Activated gamma-delta T cell treated with anti-CD3 and anti-CD28 coated beads, Interleukin-2, amount 50 U/mL, for 16 hours (primary cell): ENCODE measurements around the gene ARL4A.
A peak's percentile ranks its signal among the peaks of the same experiment; 100 is the strongest.
"Not testable (repeated sequence)": the region's sequence is repeated elsewhere in the genome, so short reads cannot be mapped to it uniquely, and the experiment has no call there.

Source experiments
- DNase-seq: peaks from one replicate; pipeline ENCODE4 v3.0.0-alpha.2; 2020; ENCODE audit warnings: low read depth

Gene ARL4A

GRCh38 chr7:12670000-12670729 is 17.3 kb upstream of the ARL4A start:
- no peak for DNase-seq

GRCh38 chr7:12670743-12671520 is 16.5 kb upstream of the ARL4A start:
- DNase-seq = no peak

GRCh38 chr7:12673436-12673835 is 14.0 kb upstream of the ARL4A start:
- not testable (repeated sequence) for DNase-seq

- DNase-seq = no peak
Observed at GRCh38 chr7:12674053-12674452, 13.4 kb upstream of the ARL4A start.

GRCh38 chr7:12674861-12675260 is 12.6 kb upstream of the ARL4A start:
- peak; percentile 17 for DNase-seq

GRCh38 chr7:12683678-12684585 is 3.5 kb upstream of the ARL4A start:
- DNase-seq = no peak

GRCh38 chr7:12684733-12685132 is 2.7 kb upstream of the ARL4A start:
- no peak for DNase-seq

- DNase-seq = no peak
Observed at GRCh38 chr7:12685550-12685949, 1.9 kb upstream of the ARL4A start.

GRCh38 chr7:12686234-12686890 is 1.1 kb upstream of the ARL4A start:
- DNase-seq = peak; percentile 89

- no peak for DNase-seq
Observed at GRCh38 chr7:12687718-12688171, 312 bp downstream of the ARL4A start.

- DNase-seq = not testable (repeated sequence)
Observed at GRCh38 chr7:12688485-12689170, 1.2 kb downstream of the ARL4A start.

GRCh38 chr7:12689451-12689850 is 2.0 kb downstream of the ARL4A start:
- no peak for DNase-seq

- DNase-seq = no peak
Observed at GRCh38 chr7:12690041-12690878, 2.8 kb downstream of the ARL4A start.

GRCh38 chr7:12691388-12691787 is 4.0 kb downstream of the ARL4A start:
- not testable (repeated sequence) for DNase-seq

GRCh38 chr7:12692035-12692434 is 4.6 kb downstream of the ARL4A start:
- DNase-seq = no peak

GRCh38 chr7:12692479-12693259 is 5.2 kb downstream of the ARL4A start:
- no peak for DNase-seq

GRCh38 chr7:12694817-12695216 is 7.4 kb downstream of the ARL4A start:
- DNase-seq = no peak

GRCh38 chr7:12695965-12696364 is 8.5 kb downstream of the ARL4A start:
- no peak for DNase-seq

GRCh38 chr7:12699299-12699698 is 11.9 kb downstream of the ARL4A start:
- no peak for DNase-seq
